SK-N-SH treated with all-trans-retinoic acid at 6 μM for 48 hours (cell line): ENCODE data around the gene CALM3.

Experiments used
- ATAC-seq: fragments of 200-7000 bp; cut with Tn5 transposase; 3 replicates; pipeline ENCODE4 v1.9.1; 2020; ENCODE audit warnings: mild to moderate bottlenecking, moderate library complexity
- ARNTL ChIP-seq: fragments of 450-650 bp; formaldehyde crosslinking; IDR thresholded peaks from 2 replicates; pipeline ENCODE4 v1.5.0; 2020; ENCODE audit warnings: low read depth, mild to moderate bottlenecking, moderate library complexity, borderline replicate concordance
- BACH2 ChIP-seq: fragments of 250-450 bp; sonication (Bioruptor Pico); IDR thresholded peaks from 2 replicates; pipeline ENCODE4 v1.9.0; 2021; ENCODE audit warnings: mild to moderate bottlenecking, borderline replicate concordance
- CSDC2 ChIP-seq: fragments of 250-450 bp; sonication (Bioruptor Pico); IDR thresholded peaks from 2 replicates; pipeline ENCODE4 v1.5.0; 2020; ENCODE audit warnings: mild to moderate bottlenecking, moderate library complexity
- ESRRG ChIP-seq: fragments of 250-450 bp; sonication (Bioruptor Pico); IDR thresholded peaks from 2 replicates; pipeline ENCODE4 v1.6.1; 2021; ENCODE audit warnings: mild to moderate bottlenecking
- GLIS3 ChIP-seq: fragments of 250-450 bp; sonication (Bioruptor Pico); IDR thresholded peaks from 2 replicates; pipeline ENCODE4 v1.5.0; 2020; ENCODE audit warnings: mild to moderate bottlenecking, moderate library complexity
- OSR1 ChIP-seq: fragments of 250-450 bp; sonication (Bioruptor Pico); IDR thresholded peaks from 2 replicates; pipeline ENCODE4 v1.8.0; 2022; ENCODE audit warnings: moderate library complexity, mild to moderate bottlenecking, inconsistent platforms
- PATZ1 ChIP-seq: fragments of 250-450 bp; sonication (Bioruptor Pico); IDR thresholded peaks from 2 replicates; pipeline ENCODE4 v1.8.0; 2020; ENCODE audit warnings: mild to moderate bottlenecking, moderate library complexity, borderline replicate concordance
- POU6F1 ChIP-seq: fragments of 250-450 bp; sonication (Bioruptor Pico); IDR thresholded peaks from 2 replicates; pipeline ENCODE4 v1.8.0; 2021; ENCODE audit warnings: low read depth, mild to moderate bottlenecking, moderate library complexity, borderline replicate concordance
- RARB ChIP-seq: fragments of 250-450 bp; sonication (Bioruptor Pico); IDR thresholded peaks from 2 replicates; pipeline ENCODE4 v1.8.0; 2021; ENCODE audit warnings: mild to moderate bottlenecking, moderate library complexity
- SNAI2 ChIP-seq: fragments of 250-450 bp; sonication (Bioruptor Pico); IDR thresholded peaks from 2 replicates; pipeline ENCODE4 v1.5.0; 2020; ENCODE audit warnings: mild to moderate bottlenecking, moderate library complexity
- TCF4 ChIP-seq: fragments of 250-450 bp; sonication (Bioruptor Pico); IDR thresholded peaks from 2 replicates; pipeline ENCODE4 v1.8.0; 2021; ENCODE audit warnings: mild to moderate bottlenecking, moderate library complexity, borderline replicate concordance
- TOX ChIP-seq: fragments of 250-450 bp; sonication (Bioruptor Pico); IDR thresholded peaks from 2 replicates; pipeline ENCODE4 v1.8.0; 2021; ENCODE audit warnings: mild to moderate bottlenecking, moderate library complexity, borderline replicate concordance
- ZC3H10 ChIP-seq: fragments of 250-450 bp; sonication (Bioruptor Pico); IDR thresholded peaks from 2 replicates; pipeline ENCODE4 v1.5.1; 2021; ENCODE audit warnings: mild to moderate bottlenecking, moderate library complexity
- ZFP3 ChIP-seq: fragments of 250-450 bp; sonication (Bioruptor Pico); IDR thresholded peaks from 2 replicates; pipeline ENCODE4 v1.5.0; 2020; ENCODE audit warnings: mild to moderate bottlenecking, moderate library complexity
- ZFP30 ChIP-seq: fragments of 450-650 bp; formaldehyde crosslinking; IDR thresholded peaks from 2 replicates; pipeline ENCODE4 v1.5.0; 2022; ENCODE audit warnings: mild to moderate bottlenecking, moderate library complexity
- ZNF565 ChIP-seq: fragments of 450-650 bp; formaldehyde crosslinking; conservative IDR thresholded peaks from 2 replicates; pipeline ENCODE4 v1.5.0; 2020; ENCODE audit warnings: low read depth, mild to moderate bottlenecking, moderate library complexity
- ZNF70 ChIP-seq: fragments of 450-650 bp; formaldehyde crosslinking; IDR thresholded peaks from 2 replicates; pipeline ENCODE4 v1.5.0; 2020; ENCODE audit warnings: mild to moderate bottlenecking, moderate library complexity
- ZNF8 ChIP-seq: fragments of 450-650 bp; formaldehyde crosslinking; IDR thresholded peaks from 2 replicates; pipeline ENCODE4 v1.5.0; 2020; ENCODE audit warnings: mild to moderate bottlenecking, moderate library complexity
- TF ChIP-seq, protein P1 (sequence below): fragments of 250-450 bp; sonication (Bioruptor Pico); IDR thresholded peaks from 2 replicates; pipeline ENCODE4 v1.5.1; 2020; ENCODE audit warnings: low read depth, mild to moderate bottlenecking, moderate library complexity
- TF ChIP-seq, protein P2 (sequence below): fragments of 250-450 bp; sonication (Bioruptor Pico); IDR thresholded peaks from 2 replicates; pipeline ENCODE4 v1.5.1; 2021; ENCODE audit warnings: mild to moderate bottlenecking, moderate library complexity

The CALM3 gene

GRCh38 chr19:46611776-46612175 lies 10.6 kb downstream of the CALM3 start:
- no peak for TF ChIP-seq ZC3H10 (CRISPR knock-in tag)
- TF ChIP-seq GLIS3 (CRISPR knock-in tag), result no peak
- TF ChIP-seq ZNF70 (CRISPR knock-in tag), result no peak
- no peak for TF ChIP-seq ZFP3
- no peak for TF ChIP-seq TCF4 (CRISPR knock-in tag)
- TF ChIP-seq ESRRG (CRISPR knock-in tag), result no peak
- TF ChIP-seq, protein P1, sequence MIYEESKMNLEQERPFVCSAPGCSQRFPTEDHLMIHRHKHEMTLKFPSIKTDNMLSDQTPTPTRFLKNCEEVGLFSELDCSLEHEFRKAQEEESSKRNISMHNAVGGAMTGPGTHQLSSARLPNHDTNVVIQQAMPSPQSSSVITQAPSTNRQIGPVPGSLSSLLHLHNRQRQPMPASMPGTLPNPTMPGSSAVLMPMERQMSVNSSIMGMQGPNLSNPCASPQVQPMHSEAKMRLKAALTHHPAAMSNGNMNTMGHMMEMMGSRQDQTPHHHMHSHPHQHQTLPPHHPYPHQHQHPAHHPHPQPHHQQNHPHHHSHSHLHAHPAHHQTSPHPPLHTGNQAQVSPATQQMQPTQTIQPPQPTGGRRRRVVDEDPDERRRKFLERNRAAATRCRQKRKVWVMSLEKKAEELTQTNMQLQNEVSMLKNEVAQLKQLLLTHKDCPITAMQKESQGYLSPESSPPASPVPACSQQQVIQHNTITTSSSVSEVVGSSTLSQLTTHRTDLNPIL, result no peak
- no peak for TF ChIP-seq OSR1 (CRISPR knock-in tag)
- no peak for TF ChIP-seq TOX (CRISPR knock-in tag)
- TF ChIP-seq, protein P2, sequence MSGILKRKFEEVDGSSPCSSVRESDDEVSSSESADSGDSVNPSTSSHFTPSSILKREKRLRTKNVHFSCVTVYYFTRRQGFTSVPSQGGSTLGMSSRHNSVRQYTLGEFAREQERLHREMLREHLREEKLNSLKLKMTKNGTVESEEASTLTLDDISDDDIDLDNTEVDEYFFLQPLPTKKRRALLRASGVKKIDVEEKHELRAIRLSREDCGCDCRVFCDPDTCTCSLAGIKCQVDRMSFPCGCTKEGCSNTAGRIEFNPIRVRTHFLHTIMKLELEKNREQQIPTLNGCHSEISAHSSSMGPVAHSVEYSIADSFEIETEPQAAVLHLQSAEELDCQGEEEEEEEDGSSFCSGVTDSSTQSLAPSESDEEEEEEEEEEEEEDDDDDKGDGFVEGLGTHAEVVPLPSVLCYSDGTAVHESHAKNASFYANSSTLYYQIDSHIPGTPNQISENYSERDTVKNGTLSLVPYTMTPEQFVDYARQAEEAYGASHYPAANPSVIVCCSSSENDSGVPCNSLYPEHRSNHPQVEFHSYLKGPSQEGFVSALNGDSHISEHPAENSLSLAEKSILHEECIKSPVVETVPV, result no peak
- no peak for TF ChIP-seq PATZ1
- no peak for TF ChIP-seq ZFP30 (CRISPR knock-in tag)
- TF ChIP-seq ZNF565 (CRISPR knock-in tag), result no peak
- TF ChIP-seq RARB (CRISPR knock-in tag), result no peak
- TF ChIP-seq CSDC2 (CRISPR knock-in tag), result no peak
- no peak for TF ChIP-seq SNAI2 (CRISPR knock-in tag)
- ATAC-seq, result no peak

GRCh38 chr19:46613525-46613924 lies 12.4 kb downstream of the CALM3 start:
- TF ChIP-seq, protein P2, result no peak
- TF ChIP-seq ARNTL, result no peak
- no peak for TF ChIP-seq ZNF565 (CRISPR knock-in tag)
- no peak for TF ChIP-seq ESRRG (CRISPR knock-in tag)
- TF ChIP-seq CSDC2 (CRISPR knock-in tag), result no peak
- TF ChIP-seq OSR1 (CRISPR knock-in tag), result no peak
- no peak for TF ChIP-seq TCF4 (CRISPR knock-in tag)
- no peak for TF ChIP-seq PATZ1
- TF ChIP-seq POU6F1 (CRISPR knock-in tag), result no peak
- TF ChIP-seq ZNF8 (CRISPR knock-in tag), result no peak
- TF ChIP-seq, protein P1, result no peak
- no peak for TF ChIP-seq ZNF70 (CRISPR knock-in tag)
- TF ChIP-seq ZFP3, result no peak
- TF ChIP-seq ZFP30 (CRISPR knock-in tag), result no peak
- no peak for TF ChIP-seq TOX (CRISPR knock-in tag)
- TF ChIP-seq RARB (CRISPR knock-in tag), result no peak
- TF ChIP-seq SNAI2 (CRISPR knock-in tag), result no peak
- TF ChIP-seq BACH2 (CRISPR knock-in tag), result no peak
- TF ChIP-seq, all 23 proteins: peak for 0

More at GRCh38 chr19:46613525-46613924, 12.4 kb downstream of the CALM3 start:
- no peak for ATAC-seq
